ENCODE data around the gene ZNF317.

- TF ChIP-seq POLR2A (IDR thresholded peaks at IDR 0.05): no peak
- TF ChIP-seq CTCF (IDR thresholded peaks at IDR 0.05): no peak
Measured at GRCh38 chr19:9151367-9151766, 11.2 kb downstream of the ZNF317 start.

Measured in body of pancreas (tissue), 4 donors.